Naive thymus-derived CD4-positive, alpha-beta T cell (primary cell): Measurements from ENCODE around the gene TLR7. TPM values are rescaled to one million over a fixed set of nuclear protein-coding genes. Genes with fewer than 3 reads are reported as not detected.

Experiments
- ATAC-seq: fragments of 150-1000 bp; cut with Tn5 transposase; 2 replicates; pipeline ENCODE4 v1.10.0; 2021; ENCODE audit warnings: mild to moderate bottlenecking, moderate library complexity
- CTCF ChIA-PET: fragments of 350-600 bp; sonication (Branson Sonifier 250); formaldehyde crosslinking; loops from one replicate; lab custom pipeline; 2021; ENCODE audit warnings: antibody characterized with exemption; lab: Charles Lee
- POLR2A ChIA-PET: fragments of 350-600 bp; sonication (Branson Sonifier 250); formaldehyde crosslinking; loops from one replicate; lab custom pipeline; 2021; ENCODE audit warnings: antibody characterized with exemption, inconsistent platforms; lab: Charles Lee
- DNase-seq, 9 donors: peaks; one replicate each; pipeline versions ENCODE4 v3.0.0 to v3.0.0-alpha.2; 2020 to 2022; ENCODE audit warnings: mixed read lengths in 1 of 9
- H3K27ac ChIP-seq: one replicate; pipeline ENCODE4 v1.7.0; 2013; ENCODE audit warnings: mild to moderate bottlenecking, low read depth, low read length, moderate library complexity
- H3K27me3 ChIP-seq, 2 donors: one replicate each; pipeline ENCODE4 v1.7.0; 2013; ENCODE audit warnings: low read length in 2 of 2, mild to moderate bottlenecking in 2 of 2, moderate library complexity in 2 of 2; ENCODE audit not compliant: control insufficient read depth in 2 of 2, insufficient read depth in 2 of 2
- H3K36me3 ChIP-seq, 3 experiments: 1 replicate in 2 of 3; 2 replicates in 1 of 3; pipeline ENCODE4 v1.7.0; 2013; ENCODE audit warnings: low read length in 3 of 3, mild to moderate bottlenecking in 3 of 3, moderate library complexity in 1 of 3; ENCODE audit not compliant: insufficient read depth in 3 of 3, control insufficient read depth in 2 of 3
- H3K4me1 ChIP-seq, 2 donors: one replicate each; pipeline ENCODE4 v1.7.0; 2013; ENCODE audit warnings: low read length in 2 of 2, mild to moderate bottlenecking in 2 of 2, moderate library complexity in 1 of 2; ENCODE audit not compliant: control insufficient read depth in 2 of 2, insufficient read depth in 2 of 2
- H3K4me3 ChIP-seq: 2 replicates; pipeline ENCODE4 v1.7.0; 2013; ENCODE audit warnings: mild to moderate bottlenecking, low read length
- H3K9me3 ChIP-seq, 3 experiments: 1 replicate in 2 of 3; 2 replicates in 1 of 3; pipeline ENCODE4 v1.7.0; 2013; ENCODE audit warnings: low read length in 3 of 3; ENCODE audit not compliant: control insufficient read depth in 2 of 3
- H3K27ac Mint-ChIP-seq, 9 donors: one replicate each; pipeline ENCODE4 v1.8.0; 2020 to 2022; ENCODE audit warnings: mixed read lengths in 9 of 9, mild to moderate bottlenecking in 8 of 9, moderate library complexity in 5 of 9, inconsistent platforms in 2 of 9
- H3K27me3 Mint-ChIP-seq, 5 donors: one replicate each; pipeline ENCODE4 v1.8.0; 2021 to 2022; ENCODE audit warnings: mixed read lengths in 5 of 5, mild to moderate bottlenecking in 1 of 5
- H3K36me3 Mint-ChIP-seq, 5 donors: one replicate each; pipeline ENCODE4 v1.8.0; 2020 to 2022; ENCODE audit warnings: mixed read lengths in 5 of 5, mild to moderate bottlenecking in 3 of 5, inconsistent platforms in 1 of 5
- H3K4me1 Mint-ChIP-seq, 7 donors: one replicate each; pipeline ENCODE4 v1.8.0; 2020 to 2022; ENCODE audit warnings: mixed read lengths in 7 of 7, mild to moderate bottlenecking in 3 of 7, inconsistent platforms in 1 of 7
- H3K4me3 Mint-ChIP-seq, 10 donors: one replicate each; pipeline ENCODE4 v1.8.0; 2020 to 2022; ENCODE audit warnings: mild to moderate bottlenecking in 10 of 10, mixed read lengths in 10 of 10, moderate library complexity in 6 of 10, inconsistent platforms in 2 of 10
- H3K9me3 Mint-ChIP-seq, 11 donors: one replicate each; pipeline ENCODE4 v1.8.0; 2020 to 2022; ENCODE audit warnings: mixed read lengths in 11 of 11, mild to moderate bottlenecking in 4 of 11, inconsistent platforms in 1 of 11, moderate library complexity in 1 of 11
- intact Hi-C, 2 donors: fragments of 100-400 bp; cut with micrococcal nuclease; formaldehyde crosslinking; loops; one replicate each; pipeline ENCODE4 v1.15.1; 2023
- polyA plus RNA-seq, 2 donors: library from polyadenylated mRNA; unstranded; fragments of 300-500 nt; fragmentation: Illumina TruSeq; gene quantifications; one replicate each; pipeline ENCODE4 v1.2.3, GENCODE V29; 2021
- total RNA-seq, 6 experiments: library from RNA in 5 of 6; stranded (reverse) in 5 of 6; gene quantifications; 1 replicate in 5 of 6; 2 replicates in 1 of 6; pipeline ENCODE4 v1.2.3 and lab custom pipeline; 2021 to 2026

The TLR7 gene
- total and polyA plus RNA-seq, 7 experiments from 2014 or later = 0.05 to 4.4 (median 0.62) TPM; not detected in 1

DNA sequence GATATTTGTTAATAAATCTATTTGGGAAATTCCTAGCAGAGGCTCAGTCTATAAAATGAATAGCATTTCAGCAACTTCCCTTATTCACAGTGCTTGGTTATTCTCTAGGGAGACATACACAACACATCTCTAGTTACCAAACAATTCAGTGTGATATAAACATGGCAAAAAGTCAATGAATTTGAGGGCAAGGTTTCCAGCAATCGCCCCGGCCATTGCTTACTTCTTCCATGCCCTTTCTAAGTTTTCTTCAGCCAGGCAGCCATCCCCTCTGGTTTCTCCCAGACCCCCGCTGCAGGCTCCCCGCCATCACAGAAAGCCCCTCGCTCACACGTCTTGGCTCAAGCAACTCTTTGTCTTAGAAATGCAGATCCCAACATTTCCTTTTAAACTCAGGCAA, 4.4 kb downstream of the TLR7 start:
- H3K27ac ChIP-seq = no peak overlapping the region

DNA sequence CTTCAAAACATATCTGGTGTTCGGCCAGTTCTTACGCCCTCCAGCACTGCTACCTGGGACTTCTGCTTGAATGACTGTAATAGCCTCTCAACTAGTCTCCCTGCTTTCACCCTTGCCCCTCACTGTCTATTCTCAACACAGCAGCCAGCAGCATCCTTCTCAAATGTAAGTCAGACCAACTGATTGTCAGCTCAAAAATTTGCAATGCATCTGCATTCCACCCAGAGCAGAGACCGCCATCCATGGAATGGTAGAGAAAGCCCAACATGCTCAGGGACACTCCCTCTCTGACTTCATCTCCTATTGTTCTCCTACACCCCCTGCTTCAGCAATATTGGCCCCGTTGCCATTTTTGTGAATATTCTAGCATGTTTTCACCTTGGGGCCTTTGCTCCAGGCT, 5.9 kb downstream of the TLR7 start:
- ATAC-seq (no peak), DNase-seq (no peak)
- H3K9me3 ChIP-seq = no peaks in the 10 kb centered on the region
- peaks cover 0 to 8% (median 0%) of the 10 kb centered on the region in 7 donors for H3K4me1 Mint-ChIP-seq
- peaks cover 0 to 4% (median 0%) of the 10 kb centered on the region in 11 donors for H3K9me3 Mint-ChIP-seq
- no peaks in the 10 kb centered on the region for H3K27me3 Mint-ChIP-seq
- no peak overlapping the region for H3K4me3 ChIP-seq
- no peaks in the 10 kb centered on the region for H3K4me1 ChIP-seq
- H3K27ac ChIP-seq = no peak overlapping the region
- ChIA-PET POLR2A (no interaction called here), CTCF (no interaction called here)
- H3K36me3 Mint-ChIP-seq = peaks cover 0 to 3% (median 0%) of the 10 kb centered on the region in 5 donors
- intact Hi-C loops = no loop called here
- H3K27ac Mint-ChIP-seq = no peak overlapping the region
- H3K36me3 ChIP-seq = no peaks in the 10 kb centered on the region
- H3K27me3 ChIP-seq = no peaks in the 10 kb centered on the region
- no peak overlapping the region for H3K4me3 Mint-ChIP-seq

More for the DNA sequence above, 4.4 kb downstream of the TLR7 start:
- Histone ChIP-seq H3K36me3 (no peaks in the 10 kb centered on the region), H3K9me3 (no peaks in the 10 kb centered on the region), H3K4me3 (no peak overlapping the region), H3K4me1 (no peaks in the 10 kb centered on the region), H3K27me3 (no peaks in the 10 kb centered on the region)
- ATAC-seq (no peak), DNase-seq (no peak)
- Mint-ChIP-seq H3K9me3 (peaks cover 0 to 5% (median 0%) of the 10 kb centered on the region in 11 donors), H3K27me3 (no peaks in the 10 kb centered on the region), H3K36me3 (peaks cover 0 to 3% (median 0%) of the 10 kb centered on the region in 5 donors), H3K4me3 (no peak overlapping the region), H3K4me1 (peaks cover 0 to 14% (median 0%) of the 10 kb centered on the region in 7 donors), H3K27ac (no peak overlapping the region)
- ChIA-PET POLR2A (no interaction called here), CTCF (no interaction called here)
- intact Hi-C loops = no loop called here

DNA sequence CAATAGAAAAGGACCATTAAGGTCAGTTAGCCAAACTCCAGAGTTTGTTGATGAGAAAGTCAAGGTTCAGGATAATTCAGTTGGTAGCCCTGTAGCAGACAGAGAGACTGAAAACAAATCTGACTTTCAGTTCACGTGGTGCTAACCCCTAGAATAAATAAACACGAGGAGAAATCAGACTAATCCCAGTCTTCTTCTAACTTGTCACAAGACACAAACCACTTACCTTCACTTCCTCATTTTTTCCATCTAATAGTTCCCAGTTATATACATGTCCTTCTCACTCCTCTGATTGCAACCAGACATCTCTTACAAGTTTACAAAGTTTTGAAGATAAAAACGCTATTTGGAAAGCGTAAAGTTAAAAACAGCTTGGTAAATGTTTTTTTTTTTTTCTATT, 7.7 kb downstream of the TLR7 start:
- no peak overlapping the region for H3K4me3 ChIP-seq
- H3K27me3 ChIP-seq = no peaks in the 10 kb centered on the region
- H3K27me3 Mint-ChIP-seq = no peaks in the 10 kb centered on the region
- ChIA-PET CTCF (no interaction called here), POLR2A (no interaction called here)
- H3K4me1 ChIP-seq = no peaks in the 10 kb centered on the region
- no peaks in the 10 kb centered on the region for H3K9me3 ChIP-seq
- ATAC-seq (no peak), DNase-seq (no peak)
- H3K36me3 Mint-ChIP-seq = peaks cover 0 to 1% (median 0%) of the 10 kb centered on the region in 5 donors
- H3K36me3 ChIP-seq = no peaks in the 10 kb centered on the region
- no peak overlapping the region for H3K27ac ChIP-seq
- H3K4me3 Mint-ChIP-seq = no peak overlapping the region
- intact Hi-C loops = no loop called here
- H3K27ac Mint-ChIP-seq = no peak overlapping the region
- H3K4me1 Mint-ChIP-seq = peaks cover 0 to 3% (median 0%) of the 10 kb centered on the region in 7 donors
- H3K9me3 Mint-ChIP-seq = peaks cover 0 to 2% (median 0%) of the 10 kb centered on the region in 11 donors

DNA sequence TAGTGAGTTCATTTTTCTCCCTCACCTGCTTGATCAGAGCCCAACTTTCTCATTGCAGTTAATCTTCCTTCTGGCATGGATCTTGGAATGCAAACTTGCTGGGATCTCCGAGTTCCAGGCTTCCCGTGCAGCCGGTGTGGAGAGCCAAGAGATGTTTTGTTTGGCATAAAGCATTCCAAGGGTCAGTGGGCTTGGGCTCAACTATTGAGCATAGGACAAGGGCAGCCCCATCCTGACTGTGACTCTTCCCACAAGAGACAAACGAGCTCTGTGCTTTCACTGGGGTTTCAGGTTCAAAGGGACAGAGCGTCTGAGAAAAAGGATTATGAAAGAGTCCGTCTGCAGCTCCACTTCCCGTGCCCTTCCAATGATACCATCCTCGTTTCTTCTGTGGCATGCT, 10.5 kb downstream of the TLR7 start:
- no peaks in the 10 kb centered on the region for H3K36me3 Mint-ChIP-seq
- POLR2A ChIA-PET = no interaction called here
- H3K4me3 ChIP-seq = no peak overlapping the region
- H3K9me3 Mint-ChIP-seq = peaks cover 0 to 3% (median 0%) of the 10 kb centered on the region in 11 donors
- H3K4me1 ChIP-seq = no peaks in the 10 kb centered on the region
- ATAC-seq = no peak
- H3K27ac ChIP-seq = no peak overlapping the region
- H3K4me1 Mint-ChIP-seq = peaks cover 0 to 4% (median 0%) of the 10 kb centered on the region in 7 donors
- no peak for DNase-seq
- CTCF ChIA-PET = no interaction called here
- H3K27me3 Mint-ChIP-seq = peaks cover 0 to 6% (median 0%) of the 10 kb centered on the region in 5 donors
- no peak overlapping the region for H3K4me3 Mint-ChIP-seq
- H3K9me3 ChIP-seq = no peaks in the 10 kb centered on the region
- intact Hi-C loops = no loop called here
- H3K27ac Mint-ChIP-seq = no peak overlapping the region
- no peaks in the 10 kb centered on the region for H3K27me3 ChIP-seq
- no peaks in the 10 kb centered on the region for H3K36me3 ChIP-seq

DNA sequence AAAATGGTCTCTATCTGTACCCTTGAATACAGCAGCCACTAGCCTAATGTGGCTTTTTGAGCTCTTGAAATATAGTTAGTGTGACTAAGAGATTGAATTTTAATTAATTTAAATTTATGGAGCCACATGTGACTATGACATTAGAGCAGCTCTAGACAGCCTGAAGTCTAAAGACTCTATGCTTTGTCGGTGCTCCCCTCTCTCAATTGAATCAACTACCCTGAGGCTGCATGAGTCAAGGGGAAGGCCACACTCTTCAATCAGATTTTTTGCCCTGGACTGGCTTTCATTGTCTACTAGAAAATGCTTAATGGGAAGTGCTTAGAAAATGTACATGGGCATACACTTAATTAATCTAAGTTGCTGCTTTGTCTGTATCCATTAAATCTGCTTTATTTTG, 11.7 kb downstream of the TLR7 start:
- no peak for ATAC-seq
- no peaks in the 10 kb centered on the region for H3K36me3 Mint-ChIP-seq
- Histone ChIP-seq H3K27ac (no peak overlapping the region), H3K4me3 (no peak overlapping the region), H3K36me3 (no peaks in the 10 kb centered on the region), H3K9me3 (no peaks in the 10 kb centered on the region), H3K4me1 (no peaks in the 10 kb centered on the region), H3K27me3 (no peaks in the 10 kb centered on the region)
- CTCF ChIA-PET = no interaction called here
- peaks cover 0 to 4% (median 0%) of the 10 kb centered on the region in 7 donors for H3K4me1 Mint-ChIP-seq
- H3K27ac Mint-ChIP-seq = no peak overlapping the region
- peaks cover 0 to 3% (median 0%) of the 10 kb centered on the region in 11 donors for H3K9me3 Mint-ChIP-seq
- DNase-seq = no peak
- H3K4me3 Mint-ChIP-seq = no peak overlapping the region
- POLR2A ChIA-PET = interaction anchor here (0.6 kb wide), 1 partner anchor 346 kb away, joined by 3 read pairs; no protein-coding TSS in a partner anchor
- peaks cover 0 to 6% (median 4%) of the 10 kb centered on the region in 5 donors for H3K27me3 Mint-ChIP-seq
- intact Hi-C loops = no loop called here

DNA sequence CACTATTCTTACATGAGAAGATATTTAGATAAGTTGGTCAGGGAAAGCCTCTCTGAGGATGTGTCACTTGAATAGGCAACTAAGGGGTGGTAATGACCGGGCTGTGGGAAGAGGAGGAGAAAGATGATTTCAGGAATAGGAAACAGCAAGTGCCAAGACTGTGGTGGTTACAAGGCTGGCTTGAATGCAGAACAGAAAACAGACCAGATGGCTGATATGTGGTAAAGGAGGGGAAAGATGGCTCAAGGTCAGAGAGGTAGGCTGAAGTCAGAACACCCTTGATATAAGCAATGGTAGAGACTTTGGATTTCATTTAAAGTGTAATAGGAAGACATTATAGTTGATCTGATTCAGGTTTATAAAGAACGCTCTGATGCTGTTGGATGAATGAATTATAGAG, 15.0 kb downstream of the TLR7 start:
- Histone ChIP-seq H3K27ac (no peak overlapping the region), H3K9me3 (no peaks in the 10 kb centered on the region), H3K4me3 (no peak overlapping the region), H3K4me1 (no peaks in the 10 kb centered on the region), H3K27me3 (no peaks in the 10 kb centered on the region), H3K36me3 (no peaks in the 10 kb centered on the region)
- Mint-ChIP-seq H3K4me1 (peaks cover 0 to 4% (median 0%) of the 10 kb centered on the region in 7 donors), H3K4me3 (no peak overlapping the region), H3K36me3 (peaks cover 0 to 12% (median 0%) of the 10 kb centered on the region in 5 donors), H3K27ac (no peak overlapping the region), H3K9me3 (peaks cover 0 to 5% (median 0%) of the 10 kb centered on the region in 11 donors), H3K27me3 (peaks cover 0 to 8% (median 4%) of the 10 kb centered on the region in 5 donors)
- ChIA-PET POLR2A (no interaction called here), CTCF (no interaction called here)
- ATAC-seq = no peak
- intact Hi-C loops = no loop called here
- DNase-seq = no peak

DNA sequence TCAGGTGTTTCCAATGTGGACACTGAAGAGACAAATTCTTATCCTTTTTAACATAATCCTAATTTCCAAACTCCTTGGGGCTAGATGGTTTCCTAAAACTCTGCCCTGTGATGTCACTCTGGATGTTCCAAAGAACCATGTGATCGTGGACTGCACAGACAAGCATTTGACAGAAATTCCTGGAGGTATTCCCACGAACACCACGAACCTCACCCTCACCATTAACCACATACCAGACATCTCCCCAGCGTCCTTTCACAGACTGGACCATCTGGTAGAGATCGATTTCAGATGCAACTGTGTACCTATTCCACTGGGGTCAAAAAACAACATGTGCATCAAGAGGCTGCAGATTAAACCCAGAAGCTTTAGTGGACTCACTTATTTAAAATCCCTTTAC, 18.6 kb downstream of the TLR7 start:
- DNase-seq (no peak), ATAC-seq (no peak)
- Mint-ChIP-seq H3K4me3 (no peak overlapping the region), H3K4me1 (peaks cover 0 to 15% (median 7%) of the 10 kb centered on the region in 7 donors), H3K36me3 (peaks cover 0 to 20% (median 0%) of the 10 kb centered on the region in 5 donors), H3K9me3 (peaks cover 0 to 4% (median 0%) of the 10 kb centered on the region in 11 donors), H3K27ac (no peak overlapping the region), H3K27me3 (peaks cover 0 to 8% (median 4%) of the 10 kb centered on the region in 5 donors)
- Histone ChIP-seq H3K9me3 (no peaks in the 10 kb centered on the region), H3K27me3 (no peaks in the 10 kb centered on the region), H3K36me3 (no peaks in the 10 kb centered on the region), H3K4me1 (peaks cover 0 to 7% of the 10 kb centered on the region in 2 donors), H3K27ac (no peak overlapping the region), H3K4me3 (no peak overlapping the region)
- POLR2A ChIA-PET = no interaction called here
- intact Hi-C loops = no loop called here
- CTCF ChIA-PET = no interaction called here
